GM21717 (cell line): ENCODE results near the gene VENTX.
"Not testable (repeated sequence)": the region's sequence is repeated elsewhere in the genome, so short reads cannot be mapped to it uniquely, and the experiment has no call there.

Experiments
- ATAC-seq: cut with Tn5 transposase; IDR thresholded peaks from one replicate; pipeline ENCODE4 v1.9.1; 2021; ENCODE audit warnings: mild to moderate bottlenecking, moderate library complexity; ENCODE audit not compliant: unreplicated experiment

VENTX gene

DNA sequence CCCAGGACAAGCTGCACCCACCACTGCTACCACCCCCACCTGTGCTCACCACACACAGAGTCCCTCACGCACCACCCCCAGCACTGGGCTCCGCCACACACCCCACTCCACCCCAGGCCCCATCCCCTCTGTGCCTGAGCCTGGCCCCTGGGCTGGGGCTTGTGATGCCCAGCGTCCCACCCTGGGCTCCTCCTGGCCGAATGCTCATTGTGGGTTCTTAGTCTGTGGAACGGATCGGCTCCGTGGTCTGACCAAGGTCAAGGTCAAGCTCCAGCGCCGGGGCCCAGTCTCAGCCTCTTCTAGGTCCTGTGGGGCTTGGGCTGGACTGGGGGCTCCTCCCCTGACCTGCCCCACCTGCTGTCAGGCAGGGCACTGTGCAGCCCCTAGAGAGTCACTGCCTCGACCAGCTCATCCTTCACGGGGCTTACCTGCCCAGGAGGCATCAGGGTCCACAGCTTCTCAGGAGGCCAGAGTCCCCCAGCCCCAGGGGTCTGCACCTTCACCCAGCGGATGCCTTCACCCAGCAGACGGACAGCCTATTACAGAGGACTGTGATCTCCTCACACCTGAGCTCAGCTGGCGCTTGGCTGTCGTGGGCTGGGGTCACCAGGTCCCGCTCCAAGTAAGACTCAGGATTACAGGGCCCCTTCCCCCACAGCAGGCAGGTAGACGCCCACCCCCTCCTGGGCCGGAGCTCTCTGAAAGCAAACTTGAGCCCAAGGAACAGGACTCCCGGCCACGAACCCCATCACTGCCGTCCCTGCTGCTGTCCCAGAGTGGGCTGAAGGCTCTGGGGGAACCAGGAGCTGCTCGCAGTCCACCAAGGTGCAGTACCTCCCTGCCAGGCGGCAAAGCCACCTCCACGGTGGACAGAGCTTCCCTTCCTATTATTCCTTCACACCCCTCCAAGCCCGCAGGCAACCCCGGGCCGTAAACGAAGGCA is 22.9 kb upstream of the VENTX start:
- ATAC-seq, result no peak

- ATAC-seq, result no peak
Measured at GRCh38 chr10:133215586-133215985, 22.1 kb upstream of the VENTX start.

GRCh38 chr10:133216776-133217175 is 20.9 kb upstream of the VENTX start:
- no peak for ATAC-seq

- no peak for ATAC-seq
Measured at GRCh38 chr10:133217800-133218589, 19.7 kb upstream of the VENTX start.

DNA sequence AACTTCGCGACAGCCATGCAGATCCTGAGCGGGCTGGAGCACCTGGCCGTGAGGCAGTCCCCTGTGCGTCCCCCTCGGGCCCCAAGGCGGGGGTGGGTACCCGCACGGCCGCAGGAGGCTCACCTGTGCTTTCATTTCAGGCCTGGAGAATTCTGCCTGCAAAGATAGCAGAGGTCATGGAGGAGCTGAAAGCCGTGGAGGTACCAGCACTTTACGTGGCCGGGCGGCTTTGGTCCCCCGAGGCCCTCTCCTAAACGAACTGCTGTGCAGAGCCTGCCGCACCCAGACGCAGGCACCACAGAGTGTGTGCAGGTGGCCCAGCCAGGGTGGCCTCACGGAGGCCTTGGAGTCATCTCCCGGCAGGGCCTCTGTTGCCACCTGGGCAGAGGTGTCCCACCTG is 18.8 kb upstream of the VENTX start:
- ATAC-seq, result no peak

DNA sequence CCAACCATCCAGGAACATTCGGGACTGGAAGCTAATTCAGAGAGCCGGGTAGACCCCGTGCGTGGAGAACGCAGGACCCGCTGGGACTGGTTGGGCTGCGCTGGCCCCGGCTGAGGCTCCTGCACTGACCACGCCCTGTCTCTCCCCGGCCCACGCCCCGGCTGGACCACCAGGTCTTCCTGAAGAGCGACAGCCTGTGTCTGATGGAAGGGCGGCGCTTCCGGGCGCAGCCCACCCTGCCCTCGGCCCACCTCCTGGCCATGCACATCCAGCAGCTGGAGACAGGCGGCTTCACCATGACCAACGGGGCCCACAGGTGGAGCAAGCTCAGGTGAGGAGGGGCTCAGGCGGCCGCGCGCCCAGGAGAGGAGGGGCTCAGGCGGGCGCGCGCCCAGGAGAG is 17.9 kb upstream of the VENTX start:
- no peak for ATAC-seq

- no peak for ATAC-seq
Measured at GRCh38 chr10:133221331-133221730, 16.3 kb upstream of the VENTX start.

DNA sequence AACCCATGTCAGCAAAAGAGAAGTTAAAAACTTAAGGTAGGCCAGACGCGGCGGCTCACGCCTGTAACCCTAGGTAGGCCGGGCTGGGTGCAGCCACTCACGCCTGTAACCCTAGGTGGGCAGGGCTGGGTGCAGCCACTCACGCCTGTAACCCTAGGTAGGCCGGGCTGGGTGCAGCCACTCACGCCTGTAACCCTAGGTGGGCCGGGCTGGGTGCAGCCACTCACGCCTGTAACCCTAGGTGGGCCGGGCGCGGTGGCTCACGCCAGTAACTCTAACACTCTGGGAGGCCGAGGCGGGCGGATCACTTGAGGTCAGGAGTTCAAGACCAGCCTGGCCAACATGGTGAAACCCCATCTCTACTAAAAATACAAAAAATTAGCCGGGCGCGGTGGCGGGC is 15.9 kb upstream of the VENTX start:
- not testable (repeated sequence) for ATAC-seq

- no peak for ATAC-seq
Measured at GRCh38 chr10:133224076-133224475, 13.6 kb upstream of the VENTX start.

DNA sequence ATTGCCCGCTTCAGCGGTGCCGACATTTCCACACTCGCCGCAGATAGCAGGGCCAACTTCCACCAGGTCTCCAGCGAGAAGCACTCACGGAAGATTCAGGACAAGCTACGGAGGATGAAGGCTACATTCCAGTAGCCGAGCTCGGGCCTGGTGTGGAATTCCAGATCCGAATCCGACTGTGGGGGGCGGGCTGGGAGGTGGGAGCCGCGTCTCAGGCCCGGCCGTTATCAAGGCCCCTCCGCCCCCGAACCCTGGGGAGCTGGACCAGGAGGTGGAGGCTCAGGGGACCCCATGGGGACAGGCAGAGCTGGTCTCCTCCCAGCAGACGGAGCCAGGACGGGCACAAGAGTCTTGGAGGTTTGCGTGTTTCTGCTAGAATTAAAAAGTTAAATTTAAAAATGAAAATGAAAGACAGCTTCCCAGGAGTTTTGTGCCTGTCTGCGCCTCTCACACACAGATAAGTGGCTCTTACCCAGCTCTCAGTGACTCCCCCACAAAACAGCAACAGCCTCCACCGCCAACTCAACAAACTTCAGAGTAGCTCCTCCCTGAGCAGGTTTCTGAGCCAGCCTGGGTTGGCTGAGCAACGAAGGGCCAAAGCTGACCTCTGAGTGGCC is 12.8 kb upstream of the VENTX start:
- no peak for ATAC-seq

GRCh38 chr10:133225707-133226191 is 11.9 kb upstream of the VENTX start:
- no peak for ATAC-seq

GRCh38 chr10:133226251-133226808 is 11.3 kb upstream of the VENTX start:
- ATAC-seq, result no peak

DNA sequence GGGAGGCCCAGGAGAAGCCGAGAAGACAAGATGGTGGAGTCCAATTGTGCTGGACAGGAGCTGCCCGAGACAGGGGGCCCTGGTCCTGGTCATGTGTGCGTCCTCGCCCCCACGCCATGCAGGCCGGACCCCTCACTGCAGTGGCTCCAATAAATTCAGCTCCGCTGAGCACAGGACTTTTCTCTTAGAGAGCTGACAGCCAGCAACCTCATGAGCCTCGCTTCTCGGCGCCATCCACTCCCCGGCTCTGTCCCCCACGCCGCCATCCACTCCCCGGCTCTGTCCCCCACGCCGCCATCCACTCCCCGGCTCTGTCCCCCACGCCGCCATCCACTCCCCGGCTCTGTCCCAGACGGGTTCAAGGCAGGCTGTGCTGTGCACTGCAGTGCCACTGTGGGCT is 10.4 kb upstream of the VENTX start:
- no peak for ATAC-seq

DNA sequence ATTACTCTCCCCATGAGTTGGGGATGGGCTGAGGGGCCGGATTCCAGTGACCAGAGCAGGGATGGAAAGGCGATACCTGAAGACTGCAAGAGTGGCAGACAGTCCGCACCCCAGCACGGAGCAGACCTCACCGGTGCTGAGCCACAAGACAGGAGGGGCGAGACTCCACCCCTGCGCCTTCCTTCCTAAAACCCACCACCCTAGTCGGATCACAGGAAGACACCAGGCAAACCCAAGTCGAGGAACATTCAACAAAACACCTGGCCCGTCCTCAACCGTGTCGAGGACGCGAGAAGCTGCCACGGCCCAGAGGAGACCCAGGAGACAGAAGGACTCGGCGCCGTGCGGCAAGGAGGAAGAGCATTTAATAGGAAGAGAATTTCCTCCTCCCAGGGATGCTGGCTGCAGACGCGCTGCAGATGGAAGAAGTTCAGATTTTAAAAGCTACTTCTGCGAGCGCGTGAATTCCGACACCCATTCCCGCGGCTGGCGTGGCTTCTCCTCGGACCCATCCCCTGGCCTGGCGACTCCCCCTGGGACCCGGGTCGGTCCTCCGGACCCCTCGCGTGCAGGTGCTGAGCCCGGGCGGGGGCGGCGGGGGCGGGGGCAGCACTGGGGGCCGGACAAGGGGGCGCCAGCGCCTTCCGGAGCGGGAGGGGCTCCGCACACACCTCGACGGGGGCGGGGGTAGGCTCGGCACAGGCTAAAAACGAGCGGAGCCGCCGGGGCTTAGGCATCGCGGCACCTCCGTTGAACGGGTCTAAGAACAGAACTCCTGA is 8.2 kb upstream of the VENTX start:
- no peak for ATAC-seq

DNA sequence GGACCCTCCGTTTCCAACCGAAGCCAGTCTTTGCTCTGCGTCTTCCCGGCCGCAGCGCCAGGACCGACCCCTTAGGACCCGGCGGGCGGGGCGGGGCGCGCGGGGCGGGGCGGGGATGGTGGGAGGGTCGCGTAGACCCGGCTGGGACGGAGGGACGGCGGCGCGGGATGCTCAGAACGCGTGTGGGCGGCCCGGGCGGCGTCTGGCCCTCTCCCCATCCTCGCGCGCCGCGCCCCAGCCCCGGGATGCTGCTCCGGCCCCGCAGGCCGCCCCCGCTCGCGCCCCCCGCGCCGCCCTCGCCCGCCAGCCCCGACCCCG is 7.7 kb upstream of the VENTX start, which contains the start of gene UTF1:
TSS of gene UTF1 (plus strand) at position 174 of the 318 bp plus-strand sequence. CDS start at position 246, 72 bp downstream.
- ATAC-seq, result no peak

DNA sequence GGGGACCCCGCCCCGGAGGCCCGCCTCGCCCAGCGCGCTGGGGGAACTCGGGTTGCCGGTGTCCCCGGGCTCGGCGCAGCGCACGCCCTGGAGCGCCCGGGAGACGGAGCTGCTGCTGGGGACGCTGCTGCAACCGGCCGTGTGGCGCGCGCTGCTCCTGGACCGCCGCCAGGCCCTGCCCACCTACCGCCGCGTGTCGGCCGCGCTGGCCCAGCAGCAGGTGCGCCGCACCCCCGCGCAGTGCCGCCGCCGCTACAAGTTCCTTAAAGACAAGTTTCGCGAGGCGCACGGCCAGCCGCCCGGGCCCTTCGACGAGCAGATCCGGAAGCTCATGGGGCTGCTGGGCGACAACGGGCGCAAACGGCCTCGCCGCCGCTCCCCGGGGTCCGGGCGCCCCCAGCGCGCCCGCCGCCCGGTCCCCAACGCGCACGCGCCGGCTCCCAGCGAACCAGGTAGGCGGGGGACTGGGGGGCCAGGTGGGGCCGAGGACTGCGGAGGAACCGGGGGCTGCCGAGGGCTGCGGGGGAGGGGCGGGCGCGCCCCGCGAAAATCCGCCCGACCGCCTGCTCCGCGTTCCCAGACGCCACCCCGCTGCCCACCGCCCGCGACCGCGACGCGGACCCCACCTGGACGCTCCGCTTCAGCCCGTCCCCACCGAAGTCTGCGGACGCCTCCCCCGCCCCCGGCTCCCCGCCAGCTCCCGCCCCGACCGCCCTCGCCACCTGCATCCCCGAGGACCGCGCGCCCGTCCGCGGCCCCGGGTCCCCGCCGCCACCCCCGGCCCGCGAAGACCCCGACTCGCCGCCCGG is 7.1 kb upstream of the VENTX start:
- ATAC-seq, result no peak

GRCh38 chr10:133231244-133231945 is 6.3 kb upstream of the VENTX start:
- ATAC-seq, result no peak

- no peak for ATAC-seq
Measured at GRCh38 chr10:133231946-133232574, 5.6 kb upstream of the VENTX start.
